IMR-90 (cell line): ENCODE results near the gene VCL. TPM values are rescaled to one million over a fixed set of nuclear protein-coding genes. Genes with fewer than 3 reads are reported as not detected.

ENCODE experiments used
- ATAC-seq: fragments of 200-7000 bp; cut with Tn5 transposase; 2 replicates; pipeline ENCODE4 v1.9.1; 2020; ENCODE audit warnings: low read depth, mild to moderate bottlenecking, moderate library complexity
- BruUV-seq: library from RNA; stranded (reverse); fragments of 400-500 nt; replicated peaks from 2 replicates; lab custom pipeline; 2021; lab: Mats Ljungman, UMichigan
- CTCF ChIA-PET: fragments of 300-600 bp; formaldehyde crosslinking; extraction: SDS; loops from one replicate; lab custom pipeline; 2021; ENCODE audit warnings: antibody characterized with exemption; lab: Yijun Ruan, JAX
- POLR2A ChIA-PET: fragments of 300-600 bp; sonication (Branson Sonifier 250); formaldehyde crosslinking; loops from one replicate; lab custom pipeline; 2022; ENCODE audit warnings: antibody characterized with exemption; ENCODE audit not compliant: unreplicated experiment; lab: Charles Lee
- DNase-seq: peaks from one replicate; pipeline ENCODE4 v3.0.0; 2013
- H2AFZ ChIP-seq: replicated peaks from 2 replicates; pipeline ENCODE3; 2013; ENCODE audit warnings: low read length, mild to moderate bottlenecking; ENCODE audit not compliant: poor library complexity
- H2AK5ac ChIP-seq: 2 replicates; pipeline ENCODE4 v1.6.1; 2013; ENCODE audit warnings: low read depth, low read length, inconsistent platforms
- H2AK9ac ChIP-seq: replicated peaks from 2 replicates; pipeline ENCODE3; 2013; ENCODE audit warnings: mild to moderate bottlenecking, low read depth, low read length, moderate library complexity; ENCODE audit not compliant: poor library complexity
- H2BK120ac ChIP-seq: 2 replicates; pipeline ENCODE4 v1.6.1; 2013; ENCODE audit warnings: low read depth, low read length, inconsistent platforms
- H2BK15ac ChIP-seq: 3 replicates; pipeline ENCODE4 v1.6.1; 2013; ENCODE audit warnings: low read depth, low read length, inconsistent platforms
- H2BK20ac ChIP-seq: 2 replicates; pipeline ENCODE4 v1.6.1; 2013; ENCODE audit warnings: low read depth, mild to moderate bottlenecking, inconsistent platforms, low read length, moderate library complexity
- H2BK5ac ChIP-seq: 2 replicates; pipeline ENCODE4 v1.6.1; 2013; ENCODE audit warnings: mild to moderate bottlenecking, low read depth, low read length, inconsistent platforms; ENCODE audit not compliant: poor library complexity, severe bottlenecking
- H3K14ac ChIP-seq: replicated peaks from 2 replicates; pipeline ENCODE4 v1.6.1; 2013; ENCODE audit warnings: low read depth, low read length, inconsistent platforms
- H3K18ac ChIP-seq: 2 replicates; pipeline ENCODE4 v1.6.1; 2013; ENCODE audit warnings: low read depth, low read length, control low read depth
- H3K23ac ChIP-seq: 2 replicates; pipeline ENCODE4 v1.6.1; 2013; ENCODE audit warnings: low read depth, low read length, inconsistent platforms
- H3K27ac ChIP-seq: 2 replicates; pipeline ENCODE4 v1.5.1; 2013; ENCODE audit warnings: mild to moderate bottlenecking, control low read depth, low read length; ENCODE audit not compliant: insufficient read depth
- H3K27me3 ChIP-seq: 2 replicates; pipeline ENCODE4 v1.6.1; 2013; ENCODE audit warnings: low read length; ENCODE audit not compliant: control insufficient read depth, insufficient read depth
- H3K36me3 ChIP-seq: 2 replicates; pipeline ENCODE4 v1.6.1; 2013; ENCODE audit warnings: low read length, mixed read lengths; ENCODE audit not compliant: control insufficient read depth, insufficient read depth
- H3K4ac ChIP-seq: 2 replicates; pipeline ENCODE4 v1.6.1; 2013; ENCODE audit warnings: low read depth, low read length, inconsistent platforms
- H3K4me1 ChIP-seq: 2 replicates; pipeline ENCODE4 v1.6.1; 2013; ENCODE audit warnings: low read length, mixed read lengths; ENCODE audit not compliant: control insufficient read depth, insufficient read depth
- H3K4me2 ChIP-seq: 2 replicates; pipeline ENCODE4 v1.6.1; 2013; ENCODE audit warnings: low read depth, mild to moderate bottlenecking, control low read depth, low read length, moderate library complexity
- H3K4me3 ChIP-seq: 2 replicates; pipeline ENCODE4 v1.5.1; 2013; ENCODE audit warnings: low read depth, mild to moderate bottlenecking, control low read depth, low read length, moderate library complexity; ENCODE audit not compliant: insufficient read depth
- H3K56ac ChIP-seq: 2 replicates; pipeline ENCODE4 v1.6.1; 2013; ENCODE audit warnings: low read length, inconsistent platforms; ENCODE audit not compliant: insufficient read depth; ENCODE audit errors: extremely low read depth
- H3K79me1 ChIP-seq, 2 experiments: 2 replicates each; pipeline ENCODE4 v1.6.1; 2013; ENCODE audit warnings: low read length in 2 of 2, inconsistent platforms in 1 of 2, low read depth in 1 of 2
- H3K9ac ChIP-seq: 2 replicates; pipeline ENCODE4 v1.6.1; 2013; ENCODE audit warnings: low read depth, low read length, control low read depth
- H3K9me1 ChIP-seq: 2 replicates; pipeline ENCODE4 v1.6.1; 2013; ENCODE audit warnings: low read length, inconsistent platforms; ENCODE audit not compliant: insufficient read depth
- H3K9me3 ChIP-seq: 2 replicates; pipeline ENCODE4 v1.6.1; 2013; ENCODE audit warnings: low read length; ENCODE audit not compliant: control insufficient read depth, insufficient read depth
- H4K20me1 ChIP-seq: 2 replicates; pipeline ENCODE4 v1.6.1; 2013; ENCODE audit warnings: low read length, inconsistent platforms; ENCODE audit not compliant: insufficient read depth
- H4K5ac ChIP-seq: 2 replicates; pipeline ENCODE4 v1.6.1; 2013; ENCODE audit warnings: mild to moderate bottlenecking, low read depth, low read length, control low read depth
- H4K8ac ChIP-seq, 2 experiments: 2 replicates each; pipeline ENCODE4 v1.6.1; 2013; ENCODE audit warnings: low read depth in 2 of 2, low read length in 2 of 2, control low read depth in 1 of 2, inconsistent platforms in 1 of 2
- H4K91ac ChIP-seq: 2 replicates; pipeline ENCODE4 v1.6.1; 2013; ENCODE audit warnings: low read depth, low read length, inconsistent platforms; ENCODE audit not compliant: insufficient read depth
- CEBPB ChIP-seq: IDR thresholded peaks from 2 replicates; pipeline ENCODE4 v1.6.1; 2012; ENCODE audit warnings: low read depth, low read length, improper control_type of control experiment
- RFX5 ChIP-seq: IDR thresholded peaks from 2 replicates; pipeline ENCODE4 v1.8.0; 2012; ENCODE audit warnings: low read depth, mild to moderate bottlenecking, low read length, moderate library complexity
- WGBS, 2 experiments: methylation state at CpG; one replicate each; pipeline versions ENCODE4 v1.1.5 to v1.1.7; 2013; ENCODE audit warnings: missing lambda C conversion rate in 2 of 2; ENCODE audit not compliant: insufficient read length in 1 of 2; ENCODE audit errors: extremely low coverage in 2 of 2; 5-methylcytosine and 5-hydroxymethylcytosine counted together
- dilution Hi-C: fragments of 300-500 bp; cut with HindIII; formaldehyde crosslinking; loops from one replicate; pipeline ENCODE4 v1.14.3; 2018; ENCODE audit warnings: low sequenced_read_pairs; ENCODE audit not compliant: unreplicated experiment
- in situ Hi-C: fragments of 300-500 bp; cut with MboI; formaldehyde crosslinking; loops from 3 replicates; pipeline ENCODE4 v1.14.3; 2019; ENCODE audit warnings: low sequenced_read_pairs, inconsistent platforms, mixed read lengths
- intact Hi-C: fragments of 100-400 bp; cut with micrococcal nuclease; formaldehyde crosslinking; loops from 2 replicates; pipeline ENCODE4 v1.10.0; 2022
- polyA plus RNA-seq, 3 experiments: library from polyadenylated mRNA; depleted of rRNA; stranded (reverse); fragments of >200 nt; gene quantifications; 2 replicates each; pipeline ENCODE4 v1.2.3, GENCODE V29; 2012; ENCODE audit warnings: low replicate concordance in 1 of 3
- total RNA-seq: library from RNA; depleted of rRNA; stranded (reverse); fragments of >200 nt; gene quantifications from 2 replicates; pipeline ENCODE4 v1.2.3, GENCODE V29; 2012

VCL gene
- total and polyA plus RNA-seq, 2 of the 4 experiments (the other 2 are of a cell fraction), result 227 to 283 TPM

GRCh38 chr10:73959484-73960243 is 38.3 kb upstream of the VCL start:
- ATAC-seq (peak; percentile 31), DNase-seq (peak; percentile 66)
- Histone ChIP-seq H4K5ac (0 out of 2 replicates have a peak overlapping the region, but pooled peaks have one; percentile 26), H3K18ac (peak overlapping the region; percentile 63; the same call in 1 of the 2 replicates), H3K9me1 (peaks cover 20% of the 10 kb centered on the region), H2BK5ac (no peak overlapping the region), H2BK15ac (peak overlapping the region; percentile 2; the same call in 1 of the 3 replicates), H3K4me1 (peaks cover 16% of the 10 kb centered on the region), H2AFZ (no peak overlapping the region), H3K4me3 (no peak overlapping the region), H3K14ac (peak overlapping the region; percentile 66), H4K20me1 (no peaks in the 10 kb centered on the region), H2AK5ac (peak overlapping the region; percentile 46; the same call in 1 of the 2 replicates), H3K9me3 (no peaks in the 10 kb centered on the region), H4K91ac (peak overlapping the region; percentile 26; the same call in 1 of the 2 replicates), H3K79me1 (peaks cover 0 to 16% of the 10 kb centered on the region in 2 experiments; a peak in 2 of 4 replicates), H3K36me3 (no peaks in the 10 kb centered on the region), H3K23ac (no peak overlapping the region), H3K56ac (no peak overlapping the region), H3K9ac (no peak overlapping the region), H3K4ac (peak overlapping the region; percentile 0), H2BK120ac (peak overlapping the region; percentile 3; the same call in 1 of the 2 replicates), H3K4me2 (peak overlapping the region; percentile 43; the same call in 1 of the 2 replicates), H4K8ac (peak overlapping the region in 1 of 2 experiments; percentile 8; a peak in 1 of 4 replicates), H3K27ac (no peak overlapping the region), H2BK20ac (peak overlapping the region; percentile 73), H3K27me3 (no peaks in the 10 kb centered on the region), H2AK9ac (no peak overlapping the region)
- in situ Hi-C loops (no loop called here), dilution Hi-C loops (no loop called here), intact Hi-C loops (loop anchor here (5.0 kb wide), 2 partner anchors 33 to 123 kb away; no protein-coding TSS in a partner anchor)
- BruUV-seq, result no TSS peak
- TF ChIP-seq RFX5 (no peak), CEBPB (peak; percentile 41)
- ChIA-PET CTCF (no interaction called here), POLR2A (no interaction called here)
- WGBS, 2 experiments, result no CpG with 5 or more reads among the region's 6 CpGs
